ENCODE data around the gene TMEM184A.

Gene TMEM184A

DNA sequence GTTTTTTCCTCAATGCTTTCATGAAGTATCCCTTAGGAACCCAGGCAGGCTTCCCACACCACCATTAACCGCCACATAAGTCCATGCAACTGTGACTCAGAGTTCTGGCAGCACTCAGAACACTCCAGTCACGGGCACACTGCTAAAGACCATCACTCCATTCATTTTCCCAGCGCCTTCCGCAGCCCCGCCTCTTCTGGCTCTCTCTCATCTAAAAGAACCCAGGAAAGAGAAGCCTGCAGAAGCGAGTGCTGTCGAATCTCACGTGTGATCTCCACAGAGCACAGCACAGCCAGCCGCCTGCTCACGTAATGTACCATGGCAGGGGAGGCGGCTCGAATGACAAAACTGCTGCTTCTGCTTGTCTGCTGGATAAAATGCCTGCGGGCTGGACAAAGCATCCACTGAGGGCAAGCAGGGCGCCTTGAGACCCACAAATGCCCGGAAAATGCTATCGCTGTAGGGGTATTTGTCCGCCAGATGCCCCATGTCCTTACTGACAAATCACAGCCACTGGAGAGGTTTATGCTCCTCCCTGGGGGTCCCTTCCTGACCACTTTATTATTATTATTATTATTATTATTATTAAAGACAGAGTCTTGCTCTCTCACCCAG, 12.0 kb upstream of the TMEM184A start:
- no peak for DNase-seq (ENCODE audit: low spot score)

DNA sequence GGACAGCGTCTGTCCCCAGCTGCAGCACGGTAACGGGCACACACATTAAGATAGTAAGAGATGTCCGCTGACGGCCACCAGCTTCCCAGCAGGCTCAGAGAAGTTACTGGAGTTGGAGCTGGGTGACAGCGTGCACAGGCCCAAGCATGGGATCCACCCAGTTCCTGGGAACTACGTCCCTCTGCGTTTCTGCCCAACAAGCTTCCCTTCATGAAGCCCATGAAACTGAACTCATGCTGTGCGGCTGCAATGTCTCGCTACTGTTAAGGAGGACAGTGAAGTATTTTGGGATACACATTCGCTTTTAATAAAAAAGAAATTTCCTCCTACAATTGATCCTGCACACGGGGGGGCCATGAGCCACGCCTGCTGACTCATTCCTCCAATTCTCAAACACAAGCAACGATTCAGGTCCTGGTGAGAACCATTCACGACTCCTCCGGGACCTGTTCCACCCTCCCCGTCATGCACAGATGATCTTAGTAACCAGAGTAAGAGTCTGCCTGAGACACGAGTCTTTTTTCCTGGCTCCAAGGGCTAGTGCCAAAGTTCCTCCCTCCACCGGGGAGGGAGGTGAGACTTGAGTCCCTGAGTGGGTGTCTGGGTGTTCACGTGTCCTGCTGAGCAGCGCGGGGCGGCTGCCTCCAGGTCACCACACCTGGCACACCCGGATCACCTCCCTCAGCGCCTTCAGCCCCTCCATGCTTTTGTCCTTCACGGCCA, 11.2 kb upstream of the TMEM184A start:
- no peak for DNase-seq (ENCODE audit: low spot score)

DNA sequence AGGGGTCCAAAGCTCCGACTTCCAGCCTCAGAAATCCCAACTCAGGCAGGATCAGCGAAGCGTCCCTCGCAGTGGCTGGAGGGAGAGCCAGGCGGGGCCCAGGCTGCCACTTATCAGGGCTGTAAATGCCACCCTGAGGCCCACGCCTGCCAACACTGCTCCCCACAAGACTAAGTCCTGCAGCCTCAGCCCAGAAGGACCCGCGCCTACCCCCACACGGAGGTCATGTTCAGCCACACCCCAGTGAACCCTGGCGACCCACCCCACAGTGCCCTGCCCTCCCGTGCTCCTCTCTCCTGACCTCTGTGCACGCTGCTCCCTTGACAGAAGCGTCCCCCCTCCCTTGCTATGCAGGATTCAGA, 10.7 kb upstream of the TMEM184A start:
- no peak for DNase-seq (ENCODE audit: low spot score)

DNA sequence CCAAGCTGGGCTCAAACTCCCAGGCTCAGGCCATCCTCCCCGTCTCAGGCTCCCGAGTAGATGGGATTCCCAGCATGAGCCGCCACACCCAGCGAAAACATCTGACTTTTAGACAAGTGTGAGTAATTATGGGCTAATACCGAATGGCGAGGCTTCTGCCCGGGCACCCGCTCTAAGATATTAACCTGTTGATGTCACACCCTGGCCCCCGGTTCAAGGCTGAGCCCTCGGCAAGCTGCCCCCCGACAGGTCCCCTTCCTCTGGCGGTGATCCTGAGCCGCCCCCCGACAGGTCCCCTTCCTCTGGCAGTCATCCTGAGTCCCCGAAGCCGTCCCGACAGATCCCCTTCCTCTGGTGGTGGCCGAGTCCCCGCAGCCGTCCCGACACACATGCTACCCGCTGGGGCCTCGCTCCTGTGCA, 8.6 kb upstream of the TMEM184A start:
- no peak for DNase-seq (ENCODE audit: low spot score)

DNA sequence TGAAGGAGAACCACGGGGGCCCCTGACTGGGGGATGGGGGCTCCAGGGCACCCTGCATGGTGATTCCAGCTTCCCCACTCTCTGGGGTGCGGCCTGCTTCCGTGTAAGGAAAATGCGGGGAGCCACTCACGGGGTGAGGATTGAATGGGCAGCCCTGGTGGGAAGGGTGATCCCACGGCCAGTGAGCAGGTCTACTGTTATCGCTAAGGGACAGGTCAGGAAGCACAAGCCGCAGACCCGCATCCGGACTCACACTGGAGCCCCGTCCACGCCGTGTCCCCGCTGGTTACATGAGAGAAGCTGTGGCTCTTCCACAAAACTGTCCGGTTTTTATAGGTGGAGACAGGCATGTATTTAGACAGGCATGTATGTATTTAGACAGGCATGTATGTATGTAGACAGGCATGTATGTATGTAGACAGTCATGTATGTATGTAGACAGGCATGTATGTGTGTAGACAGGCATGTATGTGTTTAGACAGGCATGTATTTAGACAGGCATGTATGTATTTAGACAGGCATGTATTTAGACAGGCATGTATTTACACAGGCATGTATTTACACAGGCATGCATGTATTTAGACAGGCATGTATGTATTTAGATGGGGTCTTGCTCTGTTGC, 8.1 kb upstream of the TMEM184A start:
- no peak for DNase-seq (ENCODE audit: low spot score)

DNA sequence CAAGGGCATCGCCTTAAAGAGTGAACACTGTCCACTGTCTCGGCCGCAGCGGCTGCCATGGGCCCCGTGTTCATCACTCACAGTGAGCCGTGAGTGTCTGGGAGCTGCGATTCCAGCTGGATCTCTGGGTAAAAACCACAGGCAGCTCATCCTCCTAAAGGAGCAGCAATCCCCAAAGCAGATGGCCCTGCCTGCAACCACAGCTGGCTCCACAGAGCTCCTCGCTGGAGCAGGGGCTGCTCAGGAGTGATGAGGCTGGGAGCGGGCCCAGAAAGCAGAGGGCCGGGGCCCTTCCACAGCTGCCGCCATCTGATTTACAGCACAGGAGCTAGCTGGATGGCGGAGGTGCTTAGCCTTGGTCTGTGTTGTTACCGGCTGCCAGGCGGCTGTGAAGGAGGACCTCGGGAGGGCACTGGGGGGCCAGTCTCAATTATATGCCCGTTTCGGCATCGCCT, 6.6 kb upstream of the TMEM184A start:
- no peak for DNase-seq (ENCODE audit: low spot score)

DNA sequence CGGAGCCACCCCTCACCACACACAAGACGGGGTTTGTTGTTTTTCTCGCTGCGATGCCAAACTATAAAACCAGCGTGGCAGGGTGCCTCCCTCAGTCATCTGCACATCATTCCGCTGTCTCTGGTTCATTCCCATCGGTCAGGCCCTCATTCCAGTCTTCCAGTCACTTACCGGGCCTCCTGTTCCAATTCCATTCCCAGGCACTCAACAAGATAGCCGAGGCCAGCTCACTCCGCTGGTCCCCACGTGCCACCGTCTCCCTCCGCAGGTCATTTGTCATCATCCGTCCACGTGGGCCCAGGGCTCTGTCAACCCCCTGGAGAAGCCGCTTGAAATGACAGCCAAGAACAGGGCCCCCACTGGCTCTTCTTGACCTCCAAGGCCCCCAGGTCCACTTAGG, 6.1 kb upstream of the TMEM184A start:
- no peak for DNase-seq (ENCODE audit: low spot score)

DNA sequence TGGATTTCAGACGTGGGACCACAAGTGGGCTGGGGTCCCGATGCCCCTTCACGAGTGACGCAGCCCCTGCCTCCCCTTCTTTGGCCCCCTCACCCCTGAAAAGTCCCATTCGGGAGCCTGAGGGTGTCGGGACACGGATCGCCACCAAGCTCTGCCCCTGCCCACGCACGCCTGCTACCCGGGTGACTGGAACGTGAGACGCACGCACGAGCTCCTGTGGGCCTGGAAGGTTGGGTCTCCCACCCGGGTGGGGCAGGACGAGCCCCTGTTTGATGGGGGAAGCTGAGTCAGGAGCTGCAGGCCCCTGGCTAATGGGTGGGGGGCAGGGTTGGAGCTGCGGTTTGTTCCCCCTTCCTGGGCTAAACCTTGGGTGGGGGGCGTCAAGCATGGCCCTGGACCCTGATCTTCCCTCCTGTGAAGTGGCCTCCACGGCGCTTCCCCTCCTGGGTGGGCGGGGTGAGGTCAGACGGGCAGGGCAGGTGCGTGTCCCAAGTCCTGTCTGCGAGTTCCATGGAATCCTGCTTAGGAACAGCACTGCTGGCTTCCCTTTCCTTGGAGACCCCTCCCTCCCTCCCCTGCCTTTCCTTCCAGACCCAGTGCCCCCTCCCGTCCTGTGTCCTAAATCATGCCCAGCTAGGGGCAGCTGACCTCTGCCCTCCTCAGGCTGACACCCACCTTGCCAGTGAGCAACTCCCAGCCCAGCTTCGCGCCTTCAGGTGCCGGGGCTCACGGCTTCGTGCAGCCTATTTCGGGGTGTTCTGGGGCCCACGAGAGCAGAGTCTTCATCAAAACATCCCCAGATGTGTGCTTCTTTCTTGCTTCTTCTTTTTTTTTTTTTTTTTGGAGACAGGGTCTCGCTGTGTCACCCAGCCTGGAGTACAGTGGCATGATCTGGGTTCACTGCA, 5.3 kb upstream of the TMEM184A start:
- DNase-seq (ENCODE audit: low spot score) = no peak

DNA sequence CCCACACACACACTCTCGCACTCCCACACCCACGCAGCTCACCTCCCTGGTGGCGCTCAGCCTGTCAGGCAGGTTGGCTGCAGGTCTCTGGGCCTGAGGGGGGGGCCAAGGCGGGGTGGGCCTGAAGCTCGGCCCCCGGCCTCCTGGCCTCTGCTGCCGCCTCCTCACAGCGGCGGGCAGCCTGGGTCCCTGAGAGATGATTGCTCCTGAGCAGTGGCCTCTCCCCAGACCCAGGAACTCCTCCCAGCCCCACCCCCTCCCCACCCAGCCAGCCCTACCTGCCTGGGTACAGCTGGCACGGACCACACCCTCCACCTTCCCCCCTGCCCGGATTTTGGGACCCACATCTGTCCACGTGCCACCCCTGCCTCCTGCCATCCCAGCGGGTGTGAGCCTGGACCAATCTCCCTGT, 4.6 kb upstream of the TMEM184A start:
- no peak for DNase-seq (ENCODE audit: low spot score)

DNA sequence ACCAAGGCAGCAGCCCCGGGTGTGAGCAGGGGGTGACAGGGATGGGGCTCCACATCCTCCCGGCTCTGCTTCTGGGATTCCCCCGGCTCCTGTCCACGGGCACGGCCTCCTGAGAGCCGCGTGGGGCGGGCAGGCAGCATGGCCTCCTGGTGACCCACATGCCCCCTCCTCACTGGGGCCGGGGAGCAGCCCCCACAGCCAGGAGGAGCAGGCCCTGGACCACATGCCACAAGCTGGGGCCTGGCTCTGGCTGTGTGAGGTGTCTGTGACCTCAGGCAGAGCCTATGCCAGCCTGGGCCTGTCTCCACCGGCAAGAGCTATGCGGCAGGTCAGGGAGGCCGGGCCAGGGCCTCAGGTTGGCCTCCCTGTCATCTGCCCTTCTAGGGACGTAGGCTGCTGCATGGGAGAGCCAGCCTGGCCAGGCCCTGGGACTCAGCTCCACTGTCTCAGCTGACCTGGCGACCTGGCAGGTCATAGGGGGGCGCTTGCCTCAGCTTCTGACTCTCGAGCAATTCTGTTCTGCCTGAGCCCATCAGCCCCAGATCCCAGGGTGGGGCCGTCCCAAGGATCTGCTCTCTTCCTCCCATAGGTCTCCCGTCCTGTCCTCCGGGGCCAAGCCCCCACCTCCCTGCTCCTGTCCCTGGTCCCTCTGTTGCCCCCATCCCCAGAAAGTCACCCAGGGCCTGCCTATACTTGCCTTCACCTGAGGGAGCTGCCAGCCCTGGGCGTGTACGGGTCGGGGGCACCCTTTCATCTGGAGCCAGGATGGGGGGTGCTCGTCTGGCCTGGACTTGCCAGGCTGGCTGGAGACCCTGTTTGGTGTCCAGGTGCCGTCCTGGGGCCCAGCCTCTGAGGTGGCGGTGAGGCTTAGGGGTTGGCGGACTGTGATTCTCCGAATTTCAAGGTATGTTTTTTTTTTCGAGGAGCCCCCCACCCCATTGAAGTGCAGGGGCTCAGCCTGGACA, 3.9 kb upstream of the TMEM184A start:
- no peak for DNase-seq (ENCODE audit: low spot score)

DNA sequence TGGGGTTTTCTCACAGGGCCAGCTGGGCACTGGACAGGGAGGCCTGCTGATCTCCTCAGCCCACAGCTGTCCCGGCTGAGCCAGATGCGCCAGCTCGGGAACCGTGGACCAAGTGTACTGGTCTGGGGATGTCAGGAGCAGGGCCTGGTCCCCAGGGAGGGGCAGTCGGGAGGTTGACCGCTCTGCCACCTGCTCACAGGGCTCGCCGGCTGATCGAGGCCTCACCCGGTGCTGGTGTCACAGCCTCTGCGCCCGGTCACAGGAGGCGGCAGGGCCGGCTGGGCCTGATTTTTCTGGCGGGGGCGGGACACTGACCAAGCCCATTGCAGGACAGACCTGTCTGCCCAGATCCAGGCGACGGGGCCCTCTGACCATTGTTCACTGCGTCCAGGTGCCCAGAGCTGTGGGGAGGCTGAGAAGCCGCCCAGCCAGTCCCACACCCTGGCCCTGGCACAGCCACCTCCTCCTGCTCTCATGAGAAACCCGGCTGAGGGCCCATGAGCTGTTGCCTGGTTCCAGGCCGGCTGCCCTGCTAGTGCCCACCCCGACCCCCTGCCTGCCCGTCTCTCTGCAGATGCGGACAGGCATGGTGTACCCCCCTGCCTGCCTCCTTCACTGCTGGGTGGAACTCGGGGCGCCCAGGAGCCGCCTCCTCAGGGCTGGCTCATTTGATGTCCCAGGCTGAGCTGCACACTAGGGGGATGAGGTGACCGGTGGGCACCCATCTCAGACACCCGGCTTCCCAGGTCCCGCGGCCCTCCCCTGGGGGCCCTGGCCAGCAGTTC, 3.0 kb upstream of the TMEM184A start:
- DNase-seq (ENCODE audit: low spot score) = no peak

DNA sequence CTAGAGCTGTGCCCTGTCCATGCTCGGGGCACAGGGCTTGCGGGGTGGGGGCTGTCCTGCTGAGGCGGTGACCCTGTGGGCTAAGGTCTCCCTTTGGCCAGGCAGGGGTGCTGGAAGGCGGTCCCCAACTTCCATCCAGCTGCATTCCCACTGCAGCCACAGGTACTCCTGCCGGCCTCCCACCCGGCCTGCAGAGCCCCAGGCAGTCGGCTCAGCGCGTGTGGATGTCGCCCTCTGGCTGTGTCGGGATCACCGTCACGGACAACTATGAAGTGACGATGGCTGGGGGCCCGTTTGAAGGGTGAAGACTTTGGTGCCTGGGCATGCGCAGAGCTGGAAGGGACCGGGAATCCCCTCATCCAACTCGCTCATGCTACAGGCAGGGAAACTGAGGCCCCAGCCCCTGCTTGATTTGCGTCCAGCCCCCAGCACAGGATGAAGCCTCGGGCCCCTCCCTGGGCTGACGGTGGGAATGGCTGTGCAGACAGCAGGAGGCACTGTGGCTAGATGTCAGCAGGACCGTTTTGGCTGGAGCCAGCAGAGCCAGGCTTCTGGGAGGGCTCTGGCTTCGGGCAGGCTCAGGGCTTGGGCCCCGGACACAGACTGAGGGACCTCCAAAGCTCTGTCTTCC, 2.3 kb upstream of the TMEM184A start:
- no peak for DNase-seq (ENCODE audit: low spot score)

DNA sequence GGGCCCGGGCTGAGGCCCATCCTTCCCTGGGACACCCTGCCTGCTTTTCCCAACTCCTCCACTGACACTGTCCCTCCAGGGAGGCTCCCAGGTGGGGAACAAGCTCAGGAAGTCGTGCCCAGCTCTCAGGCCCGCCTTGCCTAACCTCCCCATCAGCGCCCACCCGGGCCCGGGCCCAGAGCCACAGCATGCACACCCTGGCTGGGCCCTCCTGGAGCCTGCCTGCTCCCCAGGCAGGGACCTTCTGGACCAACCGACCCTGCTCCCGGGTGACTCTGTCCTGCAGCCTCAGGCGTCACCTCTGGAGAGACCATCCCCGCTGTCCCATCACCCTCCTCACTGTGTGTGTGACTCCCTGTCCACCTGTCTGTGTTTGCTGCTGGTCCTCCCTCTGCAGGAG, 1.8 kb upstream of the TMEM184A start:
- no peak for DNase-seq (ENCODE audit: low spot score)

DNA sequence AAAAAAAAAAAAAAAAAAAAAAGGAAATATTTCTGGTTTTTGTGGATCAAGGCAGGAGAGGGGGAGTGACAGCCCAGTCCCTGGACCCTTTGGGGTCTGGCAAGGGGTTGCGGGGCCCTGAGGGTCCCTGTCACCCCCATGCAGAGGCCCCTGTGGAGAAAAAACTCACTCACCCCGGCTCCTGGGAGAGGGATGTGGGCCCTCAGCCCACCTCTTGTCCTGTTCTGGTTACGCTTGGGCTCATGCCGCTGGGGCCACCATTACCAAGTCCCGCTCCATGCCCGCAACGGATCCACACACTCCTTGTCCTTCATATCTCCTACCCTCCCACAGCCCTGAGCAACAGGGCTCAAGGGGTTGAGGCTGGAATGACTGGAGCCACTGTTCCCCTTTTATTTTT, 1.0 kb upstream of the TMEM184A start:
- no peak for DNase-seq (ENCODE audit: low spot score)

DNA sequence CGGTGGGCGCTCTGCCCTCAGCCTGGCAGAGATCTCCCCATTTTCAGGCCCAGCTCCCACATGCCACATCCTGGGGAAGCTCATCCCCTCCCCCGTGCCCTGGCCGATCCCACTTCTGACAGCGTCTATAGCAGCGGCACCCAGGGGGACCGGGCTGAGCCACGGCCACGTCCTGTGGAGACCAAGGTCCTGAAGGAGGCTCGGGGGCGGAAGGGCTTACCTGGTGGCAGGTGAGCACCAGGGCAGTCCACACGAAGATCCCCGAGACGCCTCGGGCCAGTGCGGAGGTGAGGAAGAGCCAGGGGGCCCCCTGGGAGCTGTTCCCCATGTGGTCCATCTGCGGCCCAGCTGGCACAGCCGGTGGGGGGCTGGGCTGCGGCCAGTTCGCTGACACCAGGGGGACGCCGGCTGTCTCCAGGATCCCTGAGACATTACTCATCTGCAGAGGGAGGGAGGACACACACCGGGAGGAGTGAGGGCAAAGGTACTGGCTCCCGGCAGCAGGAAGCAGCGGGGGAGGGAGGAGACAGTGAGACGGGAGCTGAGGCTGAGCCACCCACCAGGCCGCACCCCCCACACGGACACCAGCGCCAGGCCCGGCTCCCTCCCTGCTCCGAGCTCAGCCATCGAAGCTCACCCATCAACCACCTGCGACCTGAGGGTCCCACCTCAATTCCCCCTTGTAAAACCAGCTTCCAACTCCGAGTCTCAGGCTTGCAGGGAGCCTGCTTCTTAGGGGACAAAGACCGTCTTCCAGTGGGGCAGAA, 776 bp downstream of the TMEM184A start:
- DNase-seq (ENCODE audit: low spot score) = no peak

DNA sequence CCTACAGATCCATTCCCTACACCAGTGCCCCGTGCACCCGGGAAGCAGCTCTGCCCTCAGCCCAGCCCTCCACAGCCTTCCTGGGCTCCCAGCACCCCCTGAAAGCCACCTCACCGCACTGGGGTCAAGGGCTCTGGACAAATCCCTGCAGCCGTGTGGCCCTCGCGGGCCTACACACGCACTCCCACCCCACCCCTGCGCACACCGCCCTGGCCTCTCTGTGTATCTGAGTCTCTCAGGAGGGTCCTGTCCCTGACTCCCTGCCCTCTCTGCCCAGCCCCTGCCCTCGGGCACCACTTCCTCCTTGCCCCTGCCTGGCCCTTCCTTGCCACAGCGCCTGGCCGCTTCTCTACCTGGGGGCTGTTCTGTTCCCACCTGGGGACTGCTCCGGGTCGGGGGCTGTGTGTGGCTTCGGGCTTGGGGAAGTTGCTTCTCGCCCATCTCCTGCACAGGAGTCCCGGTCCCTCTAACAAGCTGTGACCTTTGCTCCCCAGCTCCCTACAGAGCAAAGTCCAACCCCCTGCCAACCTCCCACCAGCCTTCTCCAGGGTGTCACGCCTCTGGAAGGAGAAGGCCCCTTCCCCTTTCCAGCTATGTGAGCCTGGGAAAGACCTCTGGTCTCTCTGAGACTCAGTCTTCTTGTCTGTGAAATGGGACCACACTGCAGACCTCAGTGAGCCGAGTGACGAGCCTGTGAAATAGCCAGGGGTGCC, 1.5 kb downstream of the TMEM184A start:
- no peak for DNase-seq (ENCODE audit: low spot score)

DNA sequence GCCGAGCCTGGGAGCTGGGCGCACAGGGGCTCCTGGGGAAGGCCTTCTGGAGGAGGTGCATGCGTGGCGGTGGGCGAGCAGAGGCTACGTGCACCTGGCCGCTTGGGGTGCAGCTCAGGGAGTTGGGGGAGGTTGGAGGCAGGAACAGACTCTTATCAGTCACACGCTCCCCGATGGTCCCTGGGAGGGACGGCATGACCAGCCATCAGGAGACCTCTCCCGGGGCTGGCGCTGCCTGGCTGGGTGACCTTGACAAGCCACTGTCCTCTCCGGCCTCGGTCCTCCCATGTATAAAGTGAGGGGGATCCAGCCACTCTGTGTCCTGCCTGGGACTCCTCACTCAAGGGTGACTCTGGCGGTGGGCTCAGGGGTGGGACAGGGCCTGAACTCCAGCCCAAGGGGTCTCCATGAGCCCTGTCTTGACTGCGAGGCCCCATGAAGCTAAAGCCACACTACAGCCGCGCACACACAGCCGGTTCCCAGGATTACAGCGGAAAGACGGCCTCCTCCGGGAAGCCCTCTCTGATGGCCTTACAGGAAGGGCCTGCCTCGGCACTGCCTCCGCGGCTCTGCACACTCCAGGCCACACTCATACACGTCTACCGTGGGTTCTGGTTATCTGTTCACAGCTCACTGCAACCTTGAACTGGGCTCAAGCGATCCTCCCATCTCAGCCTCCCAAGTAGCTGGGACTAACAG, 2.3 kb downstream of the TMEM184A start:
- DNase-seq (ENCODE audit: low spot score) = no peak

DNA sequence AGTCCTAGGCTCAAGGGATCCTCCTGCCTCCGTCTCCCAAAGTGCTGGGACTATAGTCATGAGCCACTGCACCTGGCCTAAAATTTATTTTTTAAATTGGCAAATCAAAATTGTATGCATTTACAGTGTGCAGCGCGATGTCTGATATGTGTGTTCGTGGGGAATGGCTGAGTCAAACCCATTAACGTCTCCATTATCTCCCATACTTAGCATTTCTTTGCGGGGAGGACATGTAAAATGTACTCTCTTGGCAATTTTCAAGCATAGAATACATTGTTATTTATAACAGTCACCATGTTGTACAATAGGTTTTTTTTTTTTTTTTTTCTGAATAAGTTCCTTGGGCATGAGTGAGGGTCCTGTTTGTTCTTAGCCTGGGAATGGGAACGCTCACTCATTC, 3.8 kb downstream of the TMEM184A start:
- DNase-seq (ENCODE audit: low spot score) = no peak
